ENCODE results near the gene DUSP16.
"Not testable (repeated sequence)": the region's sequence is repeated elsewhere in the genome, so short reads cannot be mapped to it uniquely, and the experiment has no call there.

Gene DUSP16, protein sequence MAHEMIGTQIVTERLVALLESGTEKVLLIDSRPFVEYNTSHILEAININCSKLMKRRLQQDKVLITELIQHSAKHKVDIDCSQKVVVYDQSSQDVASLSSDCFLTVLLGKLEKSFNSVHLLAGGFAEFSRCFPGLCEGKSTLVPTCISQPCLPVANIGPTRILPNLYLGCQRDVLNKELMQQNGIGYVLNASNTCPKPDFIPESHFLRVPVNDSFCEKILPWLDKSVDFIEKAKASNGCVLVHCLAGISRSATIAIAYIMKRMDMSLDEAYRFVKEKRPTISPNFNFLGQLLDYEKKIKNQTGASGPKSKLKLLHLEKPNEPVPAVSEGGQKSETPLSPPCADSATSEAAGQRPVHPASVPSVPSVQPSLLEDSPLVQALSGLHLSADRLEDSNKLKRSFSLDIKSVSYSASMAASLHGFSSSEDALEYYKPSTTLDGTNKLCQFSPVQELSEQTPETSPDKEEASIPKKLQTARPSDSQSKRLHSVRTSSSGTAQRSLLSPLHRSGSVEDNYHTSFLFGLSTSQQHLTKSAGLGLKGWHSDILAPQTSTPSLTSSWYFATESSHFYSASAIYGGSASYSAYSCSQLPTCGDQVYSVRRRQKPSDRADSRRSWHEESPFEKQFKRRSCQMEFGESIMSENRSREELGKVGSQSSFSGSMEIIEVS

DNA sequence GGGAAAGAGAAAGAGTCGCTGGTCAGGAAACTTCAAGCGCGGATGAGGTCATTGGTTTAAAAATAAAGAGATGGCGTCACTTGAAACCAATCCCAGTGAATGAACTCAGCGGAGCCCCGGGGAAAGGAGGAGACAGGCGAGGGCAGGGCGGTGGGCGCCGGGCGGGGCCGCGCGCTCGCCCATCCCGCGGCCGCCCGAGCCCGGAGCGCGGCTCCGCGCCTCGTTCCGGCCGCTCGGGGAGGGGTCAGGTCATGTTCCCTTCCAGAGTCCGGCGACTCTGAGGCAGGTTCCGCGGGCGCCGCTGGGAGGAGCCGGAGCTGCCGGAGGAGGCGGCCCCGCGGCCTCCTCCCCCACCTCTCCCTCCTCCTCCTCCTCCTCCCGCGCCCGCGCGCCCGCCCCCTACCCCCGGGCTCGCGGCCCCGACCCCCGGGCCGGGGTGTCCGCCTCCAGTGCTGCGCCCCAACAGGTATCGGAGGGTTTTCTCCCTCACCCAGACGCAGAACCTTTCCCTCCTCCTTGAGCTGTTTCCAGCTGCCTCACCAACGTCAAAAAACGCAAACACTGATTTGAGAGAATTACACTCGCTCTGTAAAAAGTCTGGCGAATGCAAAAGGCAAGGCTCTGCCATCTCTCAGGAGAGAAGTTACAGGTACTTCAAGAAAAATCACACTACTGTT, at the start of gene DUSP16:
TSS of gene DUSP16 (minus strand) at position 279 of the 677 bp plus-strand sequence. CDS start 41,765 bp downstream, outside the sequence.
- peak; percentile 60 to 67 for DNase-seq

DNA sequence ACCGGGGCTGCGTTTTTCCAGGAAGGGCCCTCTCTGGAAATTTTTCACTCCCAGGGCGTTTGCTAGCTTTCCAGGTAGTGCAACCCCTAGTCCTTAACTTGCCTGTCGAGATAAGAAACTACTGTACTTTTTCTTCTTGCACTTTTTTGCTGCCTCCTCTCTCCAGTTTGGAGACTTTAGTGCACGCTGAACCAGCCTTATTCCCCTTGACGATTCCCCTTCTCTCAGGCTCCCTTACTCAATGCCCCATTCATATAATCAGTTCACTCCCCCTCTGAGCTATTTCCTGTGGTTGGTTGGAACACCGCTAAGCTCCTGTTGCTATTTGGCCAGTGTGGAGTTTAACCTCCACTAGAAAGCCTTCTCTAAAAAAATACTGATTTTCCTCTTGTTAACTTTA, 49.7 kb upstream of the DUSP16 start:
- no peak for DNase-seq

DNA sequence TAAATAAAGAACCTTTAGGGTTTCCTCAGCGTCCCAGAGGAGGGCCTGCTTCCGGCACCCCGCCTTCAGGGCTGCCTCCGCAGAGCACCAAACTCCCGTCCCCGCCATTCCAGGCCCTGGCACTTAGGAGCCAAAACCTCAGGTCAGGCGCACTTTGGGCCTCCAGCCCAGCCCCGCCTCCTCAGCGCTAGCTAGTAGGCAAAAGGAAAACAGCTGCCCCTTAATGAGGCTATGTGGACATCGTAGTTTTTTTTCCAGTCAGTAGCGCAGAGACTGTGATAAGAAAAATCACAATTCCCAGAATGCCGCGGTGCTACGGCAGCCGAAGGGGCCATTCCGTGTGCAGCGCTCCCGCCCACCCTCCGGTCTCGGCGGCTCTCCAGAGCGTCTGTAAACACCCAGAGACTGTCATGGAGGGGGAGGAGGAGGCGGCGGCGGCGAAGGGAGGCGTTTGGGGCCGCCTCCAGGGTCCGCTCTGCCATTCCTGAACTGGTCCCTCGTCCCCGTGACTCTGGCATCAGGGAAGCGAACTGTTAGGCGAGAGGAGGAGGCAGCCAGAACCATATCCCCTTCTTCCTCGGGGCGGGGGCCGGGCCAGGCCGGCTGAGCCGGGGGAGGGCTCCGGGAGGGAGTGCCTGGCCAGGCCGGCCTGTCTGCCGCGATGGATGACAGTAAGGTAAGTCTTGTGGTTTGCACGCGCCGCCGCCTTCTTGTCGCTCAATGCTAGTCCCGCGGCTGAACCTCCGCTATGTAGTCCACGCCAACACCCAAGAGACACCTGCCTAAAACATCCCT, 49.0 kb upstream of the DUSP16 start, which contains the start of gene CREBL2:
TSS of gene CREBL2 (plus strand) at position 365 of the 795 bp plus-strand sequence. CDS start at position 662, 297 bp downstream.
- peak; percentile 76 to 84 for DNase-seq

DNA sequence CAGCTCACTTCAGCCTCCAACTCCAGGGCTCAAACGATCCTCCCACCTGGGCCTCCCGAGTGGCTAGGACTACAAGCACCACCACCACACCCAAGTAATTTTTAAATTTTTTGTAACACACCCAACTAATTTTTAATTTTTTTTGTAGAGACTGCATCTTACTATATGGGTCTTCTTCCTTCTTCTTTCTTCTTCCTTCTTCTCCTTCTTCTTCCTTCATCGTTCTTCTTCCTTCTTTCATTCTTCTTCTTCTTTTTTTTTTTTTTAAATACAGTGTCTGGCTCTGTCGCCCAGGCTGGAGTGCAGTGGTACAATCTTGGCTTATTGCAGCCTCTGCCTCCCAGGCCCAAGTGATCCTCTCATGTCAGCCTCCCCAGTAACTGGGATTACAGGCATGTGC, 48.0 kb upstream of the DUSP16 start:
- DNase-seq: no peak

DNA sequence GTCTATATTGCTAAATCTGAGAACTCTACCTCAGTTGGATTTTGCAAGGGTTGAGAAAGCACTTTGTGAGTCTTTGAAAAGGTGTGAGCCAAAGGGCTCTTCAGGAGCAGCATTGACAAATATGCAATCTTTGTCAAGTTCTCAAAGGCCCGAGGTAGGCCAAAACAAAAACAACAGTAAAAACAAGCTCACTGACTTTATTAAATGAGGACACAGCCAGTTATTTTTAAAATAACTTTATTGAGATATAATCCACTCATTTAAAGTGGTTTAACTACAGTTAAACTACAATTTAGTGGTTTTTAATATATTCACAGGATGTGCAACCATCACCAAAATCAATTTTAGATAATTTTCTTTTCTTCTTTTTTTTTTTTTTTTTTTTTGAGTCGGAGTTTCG, 47.0 kb upstream of the DUSP16 start:
- DNase-seq: no peak

DNA sequence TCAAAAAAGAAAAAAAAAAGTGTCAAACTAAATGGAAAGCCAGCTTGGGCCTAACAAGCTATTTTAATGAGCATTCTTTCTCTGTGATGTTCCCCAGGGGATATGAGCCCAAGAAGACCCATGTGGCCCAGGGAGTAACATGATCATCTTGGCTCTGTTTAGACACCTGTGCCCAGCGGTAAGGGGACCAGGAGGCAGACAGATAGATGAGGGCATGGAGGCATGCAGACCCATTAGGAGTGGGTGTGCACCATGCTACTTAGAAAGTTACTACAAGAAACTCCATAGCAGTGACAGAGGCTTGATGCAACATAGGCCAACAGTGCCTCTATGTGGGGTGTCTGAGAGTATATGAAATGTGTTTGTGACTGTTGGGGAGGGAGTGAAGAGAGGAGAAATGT, 45.9 kb upstream of the DUSP16 start:
- DNase-seq: no peak

DNA sequence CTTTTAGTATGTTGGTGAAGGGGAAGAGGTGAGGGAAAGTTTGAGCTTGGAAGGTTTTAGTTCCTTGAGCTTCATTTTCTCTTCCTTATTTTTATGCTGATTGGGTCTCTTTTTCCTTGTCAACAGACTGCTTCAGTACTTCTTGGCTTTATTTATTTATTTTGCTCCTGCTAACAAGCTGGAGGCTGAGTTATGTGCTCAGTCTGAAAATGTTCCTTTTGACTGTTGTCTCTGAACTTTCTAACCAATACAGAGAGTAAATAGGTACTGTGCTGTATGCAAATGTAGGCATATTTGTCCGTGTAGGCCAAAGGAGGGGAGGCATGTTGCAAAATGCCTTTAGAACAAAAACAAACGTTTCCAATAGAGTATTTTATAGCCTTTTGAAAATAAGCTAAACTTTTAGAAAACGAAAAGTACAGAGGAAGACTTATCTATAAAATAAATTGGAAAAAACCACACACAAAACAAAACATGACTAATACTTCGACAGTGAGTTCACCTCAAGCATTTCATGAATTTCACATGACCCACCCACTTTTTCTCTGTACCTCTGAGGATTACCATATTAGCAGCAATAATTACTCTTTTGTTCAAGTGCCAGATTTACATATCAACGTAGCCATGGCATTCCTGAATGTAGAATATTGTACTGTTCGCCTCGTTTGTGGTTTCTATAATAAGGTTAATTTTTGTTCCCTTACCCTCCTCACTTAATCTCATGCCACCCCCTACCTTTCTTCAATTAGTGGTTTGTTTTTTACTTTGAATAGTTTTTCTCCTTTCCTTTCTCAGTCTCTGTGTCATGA, 44.3 kb upstream of the DUSP16 start:
- no peak for DNase-seq

DNA sequence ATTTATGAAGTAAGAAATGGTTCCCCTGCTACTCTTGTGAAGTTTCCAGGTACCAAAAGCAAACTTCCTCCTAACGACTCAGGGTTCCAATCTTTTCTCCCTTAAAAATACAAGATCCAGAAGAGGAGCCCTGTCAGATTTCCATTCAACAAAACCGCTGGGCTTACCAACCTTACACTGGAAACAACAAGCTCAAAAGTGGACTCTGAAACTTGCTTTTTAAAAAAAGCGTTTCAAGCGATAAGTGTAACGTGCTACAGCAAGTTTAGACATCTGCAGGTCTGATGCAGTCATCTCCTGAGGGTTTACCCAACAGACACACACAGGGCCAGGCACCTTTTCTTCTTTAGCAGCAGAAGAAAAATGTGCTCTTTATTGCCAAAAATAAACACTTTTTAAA, 42.1 kb upstream of the DUSP16 start:
- DNase-seq: no peak

DNA sequence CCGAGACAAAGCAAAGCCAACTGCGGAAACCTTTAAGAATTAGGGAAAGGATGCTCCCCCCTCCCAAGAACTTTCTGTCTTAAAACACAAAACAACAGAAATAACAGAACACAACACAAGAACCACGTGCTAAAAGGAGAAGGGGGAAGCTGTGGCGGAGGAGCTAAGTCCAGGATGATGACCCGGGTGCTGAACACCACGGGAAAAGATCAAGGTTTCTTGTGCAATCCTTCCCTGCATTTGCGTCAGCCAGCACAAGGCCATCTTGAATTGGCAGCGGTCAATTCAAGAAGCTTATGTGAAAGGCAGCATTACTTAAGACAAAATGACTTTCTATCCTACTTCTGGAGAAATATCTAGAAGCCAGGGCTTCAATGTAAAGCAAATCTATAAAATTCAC, 38.0 kb upstream of the DUSP16 start:
- no peak for DNase-seq

DNA sequence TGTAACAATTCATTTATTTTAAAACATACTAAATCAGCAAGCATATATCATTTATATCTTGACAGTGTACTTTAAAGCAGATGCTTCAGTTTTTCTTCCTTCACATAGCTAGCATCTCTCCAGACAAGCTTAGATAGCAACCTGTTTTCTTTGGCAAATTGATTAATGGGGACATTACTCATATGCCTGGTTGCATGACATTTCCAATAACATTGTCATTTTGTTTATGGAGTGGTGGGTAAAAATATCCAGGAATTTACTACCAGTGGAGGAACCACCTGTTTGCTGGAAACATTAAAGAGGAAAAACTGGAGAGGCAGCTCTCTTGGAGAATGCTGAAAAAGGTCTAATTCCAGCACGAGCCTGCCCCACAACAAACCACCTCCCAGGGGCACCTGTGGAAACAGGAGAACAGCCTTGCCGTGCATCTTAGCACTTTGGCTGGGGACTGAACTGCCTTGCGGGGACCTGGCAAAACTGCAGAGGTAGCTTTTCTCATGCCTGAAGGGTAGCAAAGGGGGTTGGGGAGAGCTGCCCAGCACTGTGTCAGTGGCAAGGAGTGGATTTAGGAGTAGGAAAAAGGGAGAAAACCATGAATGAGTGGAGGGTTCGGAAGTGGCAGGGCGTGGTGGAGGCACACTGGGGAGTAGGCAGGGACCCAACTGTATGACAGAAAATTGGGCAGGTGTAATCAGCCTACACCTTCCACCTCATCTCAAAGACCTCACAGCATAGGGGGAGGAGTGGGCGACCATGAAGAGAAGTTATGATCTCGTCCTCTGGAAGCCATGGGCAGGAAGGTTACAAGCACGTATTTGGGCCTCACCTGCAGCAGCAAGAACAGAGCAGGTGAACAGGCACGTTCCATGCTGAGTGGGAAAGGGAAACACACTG, 37.3 kb upstream of the DUSP16 start:
- DNase-seq: no peak

DNA sequence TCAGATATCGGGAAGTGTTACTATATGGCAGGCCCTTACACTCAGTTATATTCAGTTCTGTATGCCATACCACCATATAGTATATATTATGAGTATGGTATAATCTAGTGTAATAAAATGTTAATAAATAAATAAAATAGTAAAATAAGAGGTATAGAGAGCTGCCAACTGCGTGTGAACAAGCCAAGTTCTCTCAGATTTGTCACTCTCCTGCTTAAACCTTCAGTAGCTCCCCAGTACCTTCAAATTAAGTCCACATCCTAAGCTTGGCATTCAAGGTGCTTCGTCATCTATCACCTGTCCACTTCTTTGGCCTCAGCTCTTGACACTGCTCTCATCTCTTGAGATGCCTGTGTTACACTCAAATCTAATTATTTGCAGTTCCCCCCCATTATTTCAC, 36.2 kb upstream of the DUSP16 start:
- no peak for DNase-seq

DNA sequence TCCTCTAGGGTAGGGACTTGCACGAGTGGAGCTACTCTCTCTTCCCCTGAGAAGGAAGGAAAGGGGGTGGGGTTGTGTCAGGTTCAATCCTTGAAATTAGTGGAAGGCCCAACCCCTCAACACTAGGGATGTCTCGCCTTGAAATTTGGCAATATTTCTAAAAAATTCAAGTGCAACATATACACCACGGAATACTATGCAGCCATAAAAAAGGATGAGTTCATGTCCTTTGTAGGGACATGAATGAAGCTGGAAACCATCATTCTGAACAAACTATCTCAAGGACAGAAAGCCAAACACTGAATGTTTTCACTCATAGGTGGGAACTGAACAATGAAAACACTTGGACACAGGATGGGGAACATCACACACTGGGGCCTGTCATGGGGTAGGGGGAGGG, 33.9 kb upstream of the DUSP16 start:
- DNase-seq: not testable (repeated sequence)

DNA sequence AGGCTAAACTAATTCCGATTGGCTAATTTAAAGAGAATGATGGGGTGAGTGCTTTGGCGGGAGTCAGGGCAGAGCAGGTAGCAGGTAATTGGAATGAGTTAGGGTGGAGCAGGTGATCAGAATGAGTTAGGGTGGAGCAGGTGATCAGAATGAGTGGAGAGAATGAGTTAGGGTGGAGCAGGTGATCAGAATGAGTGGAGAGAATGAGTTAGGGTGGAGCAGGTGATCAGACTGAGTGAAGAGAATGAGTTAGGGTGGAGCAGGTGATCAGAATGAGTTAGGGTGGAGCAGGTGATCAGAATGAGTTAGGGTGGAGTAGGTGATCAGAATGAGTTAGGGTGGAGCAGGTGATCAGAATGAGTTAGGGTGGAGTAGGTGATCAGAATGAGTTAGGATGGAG, 33.3 kb upstream of the DUSP16 start:
- not testable (repeated sequence) for DNase-seq

DNA sequence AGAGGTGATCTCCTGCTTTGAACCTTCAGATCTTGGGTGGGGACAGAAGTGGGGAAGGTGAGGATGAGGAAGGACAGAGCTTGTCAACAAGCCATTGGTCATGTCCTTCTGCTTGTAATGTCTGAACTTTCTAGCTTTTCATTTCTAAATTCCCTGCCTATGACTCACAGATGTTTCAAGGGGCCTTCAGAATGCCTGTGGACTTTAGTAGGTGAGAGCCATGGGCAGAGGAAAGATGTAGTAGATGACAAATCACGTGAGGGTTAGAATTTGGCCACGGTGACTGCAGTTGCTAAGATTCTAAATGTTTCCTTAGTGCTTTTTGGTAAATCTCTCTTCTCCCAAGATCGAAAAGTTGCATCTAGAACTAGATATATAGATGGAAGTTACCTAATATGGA, 30.3 kb upstream of the DUSP16 start:
- no peak for DNase-seq

DNA sequence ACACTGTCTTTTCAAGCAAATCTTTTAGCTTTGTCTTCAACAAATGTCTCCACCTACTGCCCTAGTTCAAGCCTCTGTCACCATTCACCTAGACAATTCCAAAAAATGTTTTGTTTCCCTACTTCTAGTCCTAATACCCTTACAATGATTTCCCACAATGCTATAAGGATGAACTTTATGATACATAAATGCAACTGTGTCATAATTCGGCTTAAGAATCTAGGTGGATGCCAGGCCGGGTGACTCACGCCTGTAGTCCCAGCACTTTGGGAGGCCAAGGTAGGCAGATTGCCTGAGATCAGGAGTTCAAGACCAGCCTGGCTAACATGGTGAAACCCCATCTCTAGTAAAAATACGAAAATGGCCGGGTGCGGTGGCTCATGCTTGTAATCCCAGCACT, 28.3 kb upstream of the DUSP16 start:
- DNase-seq: no peak

DNA sequence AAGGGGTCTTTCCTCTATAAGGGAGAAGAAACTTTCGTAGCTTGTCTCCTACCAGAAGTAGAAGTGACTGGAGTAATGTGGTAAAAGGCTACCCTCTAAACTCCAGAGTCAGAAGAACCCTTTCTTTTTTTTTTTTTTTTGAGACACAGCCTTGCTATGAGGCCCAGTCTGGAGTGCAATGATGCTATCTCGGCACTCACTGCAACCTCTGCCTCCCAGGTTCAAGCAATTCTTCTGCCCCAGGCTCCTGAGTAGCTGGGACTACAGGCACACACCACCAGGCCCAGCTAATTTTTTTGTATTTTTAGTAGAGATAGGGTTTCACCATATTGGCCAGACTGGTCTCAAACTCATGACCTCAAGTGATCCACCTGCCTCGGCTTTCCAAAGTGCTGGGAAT, 25.8 kb upstream of the DUSP16 start:
- DNase-seq: not testable (repeated sequence)

DNA sequence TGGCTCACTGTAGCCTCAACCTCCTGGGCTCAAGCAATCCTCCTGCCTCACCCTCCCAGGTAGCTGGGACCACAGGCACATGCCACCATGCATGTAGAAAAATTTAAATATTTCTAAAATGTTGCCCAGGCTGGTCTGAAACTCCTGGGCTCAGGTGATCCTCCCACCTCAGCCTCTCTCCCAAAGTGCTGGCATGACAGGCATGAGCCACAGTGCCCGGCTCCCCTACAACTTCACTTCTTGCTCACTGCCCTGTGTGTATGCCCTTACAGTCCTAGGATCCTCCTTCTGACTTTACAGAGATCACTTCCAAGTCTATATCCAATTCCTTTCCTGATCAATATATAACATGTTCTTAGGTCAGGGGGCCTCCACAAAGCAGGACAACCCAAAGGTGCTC, 25.2 kb upstream of the DUSP16 start:
- no peak for DNase-seq

DNA sequence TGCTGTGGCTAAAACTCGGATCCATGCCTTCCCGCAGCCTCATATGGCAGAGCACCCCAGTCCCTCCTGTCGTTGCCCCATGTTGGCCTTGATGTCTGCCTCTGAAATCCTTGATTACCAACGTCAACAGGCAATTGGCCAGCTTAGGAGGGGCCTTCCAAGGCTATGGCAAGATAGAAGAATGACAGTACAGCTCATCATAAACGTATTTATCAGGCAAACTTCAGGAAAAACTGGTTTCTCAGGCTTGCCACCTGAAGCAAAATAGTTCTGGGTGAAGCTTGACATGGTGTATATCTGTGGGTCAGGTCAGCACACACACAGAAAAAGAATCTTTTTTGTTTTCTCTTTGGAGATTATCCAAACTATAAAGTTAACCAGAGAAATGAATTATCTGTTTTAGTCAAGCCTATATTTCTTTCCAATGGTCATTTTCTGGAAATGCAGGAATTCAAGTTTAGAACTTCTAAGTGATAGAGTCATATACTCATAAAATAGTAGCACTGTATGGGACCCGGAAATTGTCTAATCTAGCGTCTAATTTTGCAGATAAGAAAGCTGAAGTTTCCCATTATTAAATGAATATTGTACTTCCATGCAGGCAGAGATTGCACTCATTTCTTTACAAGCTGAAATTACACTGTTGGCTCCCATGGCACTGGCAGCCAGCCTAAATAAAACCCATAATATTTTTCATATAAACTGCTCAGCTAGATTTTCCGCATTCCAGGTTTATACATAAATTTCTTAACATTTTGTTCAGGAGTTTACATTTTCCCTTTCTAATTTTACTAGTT, 24.4 kb upstream of the DUSP16 start:
- DNase-seq: no peak

DNA sequence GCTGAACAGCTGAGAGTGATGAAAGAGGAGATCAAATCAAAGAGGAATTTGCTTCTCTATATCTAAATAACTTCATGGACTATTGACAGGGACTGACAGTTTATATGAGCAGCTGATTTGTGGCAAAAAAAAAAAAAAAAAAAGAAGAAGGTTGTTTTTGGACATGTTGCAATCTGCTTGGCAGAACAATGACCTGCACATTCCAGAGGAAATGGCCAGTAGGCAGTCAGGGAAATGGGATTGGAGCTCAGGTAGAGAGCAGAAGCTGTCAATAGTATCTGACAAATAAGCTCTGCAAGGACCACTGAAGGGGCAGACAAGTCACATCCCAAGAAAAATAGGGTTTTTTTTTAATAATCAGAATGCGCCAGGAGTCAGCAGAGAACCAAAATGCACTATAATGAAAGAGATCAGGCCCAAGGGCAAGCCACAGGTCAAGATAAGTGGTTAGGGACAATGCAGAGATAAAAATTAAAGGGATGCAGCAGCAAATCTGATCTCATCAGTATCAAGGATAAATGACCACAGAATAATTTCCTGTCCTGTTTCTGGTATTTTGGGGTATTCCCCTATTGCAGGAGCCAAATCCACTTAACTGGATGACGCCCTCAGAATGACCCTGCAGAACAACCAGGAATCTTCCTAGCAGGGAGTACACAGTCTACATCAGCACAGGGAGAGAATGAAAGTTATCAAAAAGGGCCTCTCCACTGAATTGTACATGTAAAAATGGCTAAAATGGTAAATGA, 22.6 kb upstream of the DUSP16 start:
- no peak for DNase-seq

Data from stimulated activated CD4-positive, alpha-beta T cell treated with anti-CD3 and anti-CD28 coated beads, Interleukin-4, amount 100 ng/mL, for 4 hours (primary cell).